GM21619 (cell line): Measurements from ENCODE around the gene ZNF783.
"Not testable (repeated sequence)": the region's sequence is repeated elsewhere in the genome, so short reads cannot be mapped to it uniquely, and the experiment has no call there.

ENCODE experiments used
- ATAC-seq: cut with Tn5 transposase; IDR thresholded peaks from one replicate; pipeline ENCODE4 v1.9.1; 2021; ENCODE audit not compliant: unreplicated experiment

The ZNF783 gene

DNA sequence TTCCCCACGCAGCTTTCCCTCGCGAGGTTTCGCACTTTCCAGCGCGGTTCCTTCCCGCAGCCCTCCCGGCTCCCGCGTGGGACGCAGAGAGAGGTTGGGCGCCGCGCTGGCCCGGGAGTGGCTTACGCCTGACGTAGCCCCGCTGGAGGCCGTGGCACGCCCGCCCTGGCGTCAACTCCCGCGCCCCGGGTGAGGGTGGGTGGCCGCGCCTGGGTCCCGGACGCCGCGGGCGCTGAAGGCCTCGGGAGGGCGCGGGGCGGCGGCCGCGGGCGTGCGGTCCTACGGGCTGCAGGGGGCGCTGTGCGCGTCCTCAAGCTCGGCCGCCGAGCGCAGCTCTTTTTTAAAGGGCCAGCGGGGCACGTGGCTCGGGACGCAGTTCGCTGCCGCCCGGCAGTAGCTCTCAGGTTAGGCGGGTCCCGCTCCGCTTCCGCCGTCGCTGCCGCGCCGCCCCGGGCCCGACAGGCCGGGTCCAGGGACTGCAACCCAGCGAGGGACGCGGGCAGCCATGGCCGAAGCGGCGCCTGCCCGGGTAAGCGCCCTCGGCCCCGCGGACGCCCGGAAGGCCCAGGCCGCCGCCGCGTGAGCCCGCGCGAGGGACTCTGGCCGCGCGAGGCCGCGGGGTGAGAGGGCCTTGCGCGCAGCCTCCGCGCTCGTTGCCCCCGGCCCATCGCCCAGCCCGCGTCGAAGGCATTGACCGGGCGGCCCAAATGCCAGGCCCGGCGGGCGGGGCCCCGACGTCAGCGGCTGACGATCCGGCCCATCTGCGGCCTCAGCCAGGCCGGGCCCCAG is at the start of gene ZNF783:
ZNF783 (plus strand) TSS at position 368 of the 789 bp plus-strand sequence; CDS start at position 506, 138 bp downstream.
- peak; percentile 81 for ATAC-seq

DNA sequence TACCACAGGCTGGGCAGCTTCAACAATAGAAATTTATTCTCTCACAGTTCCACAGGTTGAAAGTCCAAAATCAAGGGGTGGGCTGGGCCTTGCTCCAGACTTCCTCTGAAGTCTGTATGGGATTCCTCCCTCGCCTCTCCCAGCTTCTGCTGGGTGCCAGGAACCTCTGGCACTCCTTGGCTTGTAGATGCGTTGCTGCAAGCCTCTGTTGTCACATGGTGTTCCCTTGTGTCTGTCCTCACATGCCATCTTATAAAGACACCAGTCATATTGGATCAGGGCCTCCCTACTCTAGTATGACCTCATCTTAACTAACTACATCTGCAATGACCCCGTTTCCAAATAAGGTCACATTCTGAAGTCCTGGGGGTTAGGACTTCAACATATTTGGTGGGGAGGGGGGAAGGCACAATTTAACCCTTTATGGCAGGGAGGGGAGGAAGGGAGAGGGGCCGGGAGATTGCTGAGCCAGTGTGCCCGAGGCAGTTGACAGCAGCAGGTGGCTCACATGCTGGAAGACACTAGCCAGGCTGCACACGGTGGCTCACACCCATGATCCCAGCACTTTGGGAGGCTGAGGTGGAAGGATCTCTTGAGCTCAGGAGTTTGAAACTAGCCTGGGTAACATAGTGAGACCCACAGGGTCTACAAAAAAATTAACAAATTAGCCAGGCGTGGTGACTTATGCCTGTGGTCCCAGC is 47.8 kb upstream of the ZNF783 start:
- ATAC-seq = no peak

DNA sequence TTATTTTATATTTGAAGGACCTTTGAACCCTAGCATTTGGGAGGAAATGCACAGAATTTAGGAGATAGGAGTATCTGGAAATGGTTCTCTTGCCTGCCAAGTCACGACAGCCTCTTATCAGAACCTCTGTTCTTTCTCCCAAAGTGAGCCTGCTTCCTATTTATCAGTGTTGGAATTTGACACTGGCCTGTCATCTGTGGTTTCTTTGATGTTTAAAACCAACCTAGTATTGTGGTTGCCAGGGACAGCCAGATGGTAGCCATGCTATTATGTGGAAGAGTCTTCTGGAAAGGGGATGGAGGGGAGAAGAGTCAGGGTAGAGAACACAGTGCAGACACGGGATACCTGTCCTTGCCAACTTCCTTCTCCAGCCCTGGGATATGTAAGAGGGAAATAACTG is 45.6 kb upstream of the ZNF783 start:
- ATAC-seq = no peak

GRCh38 chr7:149217570-149217969 is 44.4 kb upstream of the ZNF783 start:
- ATAC-seq = no peak

GRCh38 chr7:149218469-149219420 is 43.3 kb upstream of the ZNF783 start:
- ATAC-seq = no peak

DNA sequence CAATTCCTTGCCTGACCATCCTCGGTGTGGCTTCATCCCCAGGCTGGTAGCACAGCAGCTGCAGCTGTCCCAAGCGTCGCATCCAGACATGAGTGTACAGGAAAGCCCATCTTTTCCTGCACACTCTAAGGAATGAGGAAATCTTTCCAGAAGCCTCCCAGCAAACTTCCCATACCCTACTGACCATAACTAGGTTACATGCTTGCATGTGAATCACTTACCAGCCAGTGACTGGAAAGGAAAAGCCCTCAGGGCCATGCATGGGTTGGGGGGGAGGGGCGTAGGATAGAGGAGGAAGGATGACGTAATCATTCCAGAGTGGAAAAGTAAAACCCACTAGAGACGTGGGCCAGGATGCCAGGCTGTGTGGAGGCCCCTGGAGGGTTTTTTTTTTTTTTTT is 41.5 kb upstream of the ZNF783 start:
- ATAC-seq = no peak

GRCh38 chr7:149223176-149223575 is 38.8 kb upstream of the ZNF783 start:
- ATAC-seq = no peak

- ATAC-seq = no peak
These were observed 38.2 kb upstream of the ZNF783 start for GRCh38 chr7:149223761-149224160.

- no peak for ATAC-seq
These were observed 37.6 kb upstream of the ZNF783 start for GRCh38 chr7:149224352-149224751.

DNA sequence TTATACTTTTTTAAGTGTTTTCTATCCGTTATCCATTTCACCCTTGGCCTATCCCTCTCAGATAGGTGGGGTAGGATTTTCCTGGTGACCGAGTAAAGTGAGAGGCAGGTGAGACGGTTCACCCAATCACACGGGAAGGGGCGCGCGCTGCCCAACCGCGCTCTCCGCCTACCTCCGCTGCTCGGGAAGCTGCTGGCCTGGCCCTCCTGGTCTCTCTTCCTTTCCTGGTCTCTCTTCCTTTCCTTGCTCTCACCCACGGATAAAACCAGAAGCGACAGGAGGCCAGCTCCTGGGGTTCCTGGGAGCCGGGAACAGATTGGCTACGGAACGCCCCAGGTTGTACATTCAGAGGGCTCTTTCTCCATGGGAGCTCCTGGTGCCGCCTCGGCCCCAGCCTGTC is 36.9 kb upstream of the ZNF783 start:
- no peak for ATAC-seq

DNA sequence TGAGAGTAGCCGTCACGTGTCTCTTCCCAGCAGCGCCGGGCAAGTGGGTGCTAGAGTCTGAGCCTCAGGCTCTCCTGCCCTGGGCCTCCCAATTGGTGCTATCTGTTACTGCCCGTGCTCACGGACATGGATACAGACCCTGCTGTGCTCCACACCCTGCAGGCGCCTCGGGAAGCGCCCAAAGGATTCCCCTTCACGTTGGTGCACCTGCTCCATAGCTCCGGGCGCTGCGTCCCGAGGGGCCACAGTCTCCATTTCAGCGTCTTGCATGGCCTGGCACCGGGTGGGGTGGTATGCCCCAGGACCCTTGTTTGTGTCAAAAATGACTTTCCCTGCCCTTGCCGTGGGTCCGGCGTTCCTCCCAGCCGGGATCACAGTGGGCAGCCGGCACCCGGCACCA is 36.3 kb upstream of the ZNF783 start:
- ATAC-seq = no peak

DNA sequence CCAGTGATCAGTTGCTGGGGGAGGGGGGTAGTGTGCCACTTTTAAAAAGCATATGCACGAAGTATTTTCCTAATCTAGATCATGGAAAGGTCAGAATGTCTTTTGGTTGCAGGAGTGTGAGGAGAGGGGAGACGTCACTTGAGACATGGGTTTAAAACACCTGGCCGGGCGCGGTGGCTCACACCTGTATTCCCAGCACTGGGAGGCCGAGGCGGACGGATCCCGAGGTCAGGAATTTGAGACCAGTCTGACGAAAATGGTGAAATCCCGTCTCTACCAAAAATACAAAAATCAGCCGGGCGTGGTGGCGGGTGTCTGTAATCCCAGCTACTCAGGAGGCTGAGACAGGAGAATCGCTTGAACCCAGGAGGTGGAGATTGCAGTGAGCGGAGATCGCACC is 35.6 kb upstream of the ZNF783 start:
- not testable (repeated sequence) for ATAC-seq

GRCh38 chr7:149226840-149227494 is 35.0 kb upstream of the ZNF783 start:
- no peak for ATAC-seq

GRCh38 chr7:149228831-149229471 is 33.0 kb upstream of the ZNF783 start:
- no peak for ATAC-seq

GRCh38 chr7:149229526-149229925 is 32.5 kb upstream of the ZNF783 start:
- no peak for ATAC-seq

GRCh38 chr7:149232362-149232761 is 29.6 kb upstream of the ZNF783 start:
- no peak for ATAC-seq

GRCh38 chr7:149233655-149234204 is 28.3 kb upstream of the ZNF783 start:
- ATAC-seq = not testable (repeated sequence)

DNA sequence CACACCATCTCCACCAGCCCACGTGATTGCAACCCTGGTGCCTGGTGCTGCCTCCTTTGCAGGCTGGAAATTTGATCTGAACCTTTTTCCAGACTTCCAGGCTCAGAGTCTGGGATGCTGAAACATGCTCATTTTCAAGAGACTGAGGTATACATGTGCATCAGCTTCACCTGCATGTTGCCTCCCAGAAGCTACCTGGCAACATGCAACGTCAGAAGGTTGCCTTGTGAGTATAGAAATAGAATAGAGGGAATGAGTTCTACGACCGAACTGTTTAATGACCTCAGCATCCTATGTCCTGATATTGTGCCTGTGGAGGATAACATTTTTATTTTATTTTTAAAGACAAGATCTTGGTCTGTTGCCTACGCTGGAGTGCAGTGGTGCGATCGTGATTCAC is 24.5 kb upstream of the ZNF783 start:
- ATAC-seq = no peak

DNA sequence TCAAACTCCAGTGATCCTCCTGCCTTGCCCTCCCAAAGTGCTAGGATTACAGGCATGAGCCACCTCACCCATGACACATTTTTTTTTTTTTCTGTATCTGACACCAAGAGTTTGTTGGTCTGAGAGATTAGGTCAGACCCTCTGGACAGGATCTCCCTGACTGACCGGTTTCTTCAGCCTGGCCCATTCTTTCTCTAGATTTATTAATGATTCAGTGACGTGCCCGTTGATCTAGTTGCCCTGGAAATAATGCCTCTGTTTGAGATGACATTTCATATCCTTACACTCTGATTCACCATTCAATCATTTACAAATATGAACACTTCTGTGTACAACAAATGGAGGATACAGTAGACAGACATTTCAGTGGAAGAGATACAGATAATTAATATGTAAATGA is 23.9 kb upstream of the ZNF783 start:
- no peak for ATAC-seq
